ENCODE measurements around the gene ADAMTS9.

- TF ChIP-seq CTCF (IDR thresholded peaks at IDR 0.05; ENCODE audit: insufficient read depth, low read length, poor library complexity, severe bottlenecking) (no peak), EZH2phosphoT487 (conservative IDR thresholded peaks at IDR 0.05; ENCODE audit: low read length) (no peak)
These were observed 41.2 kb upstream of the ADAMTS9 start for GRCh38 chr3:64728994-64729393.

All from SU-DHL-6 (cell line).